IMR-90 (cell line): ENCODE data around the gene MGLL. TPM values are rescaled to one million over a fixed set of nuclear protein-coding genes. Genes with fewer than 3 reads are reported as not detected.

Source experiments
- ATAC-seq: fragments of 200-7000 bp; cut with Tn5 transposase; 2 replicates; pipeline ENCODE4 v1.9.1; 2020; ENCODE audit warnings: low read depth, mild to moderate bottlenecking, moderate library complexity
- BruUV-seq: library from RNA; stranded (reverse); fragments of 400-500 nt; replicated peaks from 2 replicates; lab custom pipeline; 2021; lab: Mats Ljungman, UMichigan
- CTCF ChIA-PET: fragments of 300-600 bp; formaldehyde crosslinking; extraction: SDS; loops from one replicate; lab custom pipeline; 2021; ENCODE audit warnings: antibody characterized with exemption; lab: Yijun Ruan, JAX
- POLR2A ChIA-PET: fragments of 300-600 bp; sonication (Branson Sonifier 250); formaldehyde crosslinking; loops from one replicate; lab custom pipeline; 2022; ENCODE audit warnings: antibody characterized with exemption; ENCODE audit not compliant: unreplicated experiment; lab: Charles Lee
- DNase-seq: peaks from one replicate; pipeline ENCODE4 v3.0.0; 2013
- H2AFZ ChIP-seq: replicated peaks from 2 replicates; pipeline ENCODE3; 2013; ENCODE audit warnings: low read length, mild to moderate bottlenecking; ENCODE audit not compliant: poor library complexity
- H2AK5ac ChIP-seq: 2 replicates; pipeline ENCODE4 v1.6.1; 2013; ENCODE audit warnings: low read depth, low read length, inconsistent platforms
- H2AK9ac ChIP-seq: replicated peaks from 2 replicates; pipeline ENCODE3; 2013; ENCODE audit warnings: mild to moderate bottlenecking, low read depth, low read length, moderate library complexity; ENCODE audit not compliant: poor library complexity
- H2BK120ac ChIP-seq: 2 replicates; pipeline ENCODE4 v1.6.1; 2013; ENCODE audit warnings: low read depth, low read length, inconsistent platforms
- H2BK15ac ChIP-seq: 3 replicates; pipeline ENCODE4 v1.6.1; 2013; ENCODE audit warnings: low read depth, low read length, inconsistent platforms
- H2BK20ac ChIP-seq: 2 replicates; pipeline ENCODE4 v1.6.1; 2013; ENCODE audit warnings: low read depth, mild to moderate bottlenecking, inconsistent platforms, low read length, moderate library complexity
- H2BK5ac ChIP-seq: 2 replicates; pipeline ENCODE4 v1.6.1; 2013; ENCODE audit warnings: mild to moderate bottlenecking, low read depth, low read length, inconsistent platforms; ENCODE audit not compliant: poor library complexity, severe bottlenecking
- H3K14ac ChIP-seq: replicated peaks from 2 replicates; pipeline ENCODE4 v1.6.1; 2013; ENCODE audit warnings: low read depth, low read length, inconsistent platforms
- H3K18ac ChIP-seq: 2 replicates; pipeline ENCODE4 v1.6.1; 2013; ENCODE audit warnings: low read depth, low read length, control low read depth
- H3K23ac ChIP-seq: 2 replicates; pipeline ENCODE4 v1.6.1; 2013; ENCODE audit warnings: low read depth, low read length, inconsistent platforms
- H3K27ac ChIP-seq: 2 replicates; pipeline ENCODE4 v1.5.1; 2013; ENCODE audit warnings: mild to moderate bottlenecking, control low read depth, low read length; ENCODE audit not compliant: insufficient read depth
- H3K27me3 ChIP-seq: 2 replicates; pipeline ENCODE4 v1.6.1; 2013; ENCODE audit warnings: low read length; ENCODE audit not compliant: control insufficient read depth, insufficient read depth
- H3K36me3 ChIP-seq: 2 replicates; pipeline ENCODE4 v1.6.1; 2013; ENCODE audit warnings: low read length, mixed read lengths; ENCODE audit not compliant: control insufficient read depth, insufficient read depth
- H3K4ac ChIP-seq: 2 replicates; pipeline ENCODE4 v1.6.1; 2013; ENCODE audit warnings: low read depth, low read length, inconsistent platforms
- H3K4me1 ChIP-seq: 2 replicates; pipeline ENCODE4 v1.6.1; 2013; ENCODE audit warnings: low read length, mixed read lengths; ENCODE audit not compliant: control insufficient read depth, insufficient read depth
- H3K4me2 ChIP-seq: 2 replicates; pipeline ENCODE4 v1.6.1; 2013; ENCODE audit warnings: low read depth, mild to moderate bottlenecking, control low read depth, low read length, moderate library complexity
- H3K4me3 ChIP-seq: 2 replicates; pipeline ENCODE4 v1.5.1; 2013; ENCODE audit warnings: low read depth, mild to moderate bottlenecking, control low read depth, low read length, moderate library complexity; ENCODE audit not compliant: insufficient read depth
- H3K56ac ChIP-seq: 2 replicates; pipeline ENCODE4 v1.6.1; 2013; ENCODE audit warnings: low read length, inconsistent platforms; ENCODE audit not compliant: insufficient read depth; ENCODE audit errors: extremely low read depth
- H3K79me1 ChIP-seq, 2 experiments: 2 replicates each; pipeline ENCODE4 v1.6.1; 2013; ENCODE audit warnings: low read length in 2 of 2, inconsistent platforms in 1 of 2, low read depth in 1 of 2
- H3K9ac ChIP-seq: 2 replicates; pipeline ENCODE4 v1.6.1; 2013; ENCODE audit warnings: low read depth, low read length, control low read depth
- H3K9me1 ChIP-seq: 2 replicates; pipeline ENCODE4 v1.6.1; 2013; ENCODE audit warnings: low read length, inconsistent platforms; ENCODE audit not compliant: insufficient read depth
- H3K9me3 ChIP-seq: 2 replicates; pipeline ENCODE4 v1.6.1; 2013; ENCODE audit warnings: low read length; ENCODE audit not compliant: control insufficient read depth, insufficient read depth
- H4K20me1 ChIP-seq: 2 replicates; pipeline ENCODE4 v1.6.1; 2013; ENCODE audit warnings: low read length, inconsistent platforms; ENCODE audit not compliant: insufficient read depth
- H4K5ac ChIP-seq: 2 replicates; pipeline ENCODE4 v1.6.1; 2013; ENCODE audit warnings: mild to moderate bottlenecking, low read depth, low read length, control low read depth
- H4K8ac ChIP-seq, 2 experiments: 2 replicates each; pipeline ENCODE4 v1.6.1; 2013; ENCODE audit warnings: low read depth in 2 of 2, low read length in 2 of 2, control low read depth in 1 of 2, inconsistent platforms in 1 of 2
- H4K91ac ChIP-seq: 2 replicates; pipeline ENCODE4 v1.6.1; 2013; ENCODE audit warnings: low read depth, low read length, inconsistent platforms; ENCODE audit not compliant: insufficient read depth
- BHLHE40 ChIP-seq: fragments of 150-350 bp; IDR thresholded peaks from 2 replicates; pipeline ENCODE4 v1.6.1; 2016; ENCODE audit warnings: mild to moderate bottlenecking, low read depth, low read length
- CEBPB ChIP-seq: IDR thresholded peaks from 2 replicates; pipeline ENCODE4 v1.6.1; 2012; ENCODE audit warnings: low read depth, low read length, improper control_type of control experiment
- FOS ChIP-seq: fragments of 150-350 bp; IDR thresholded peaks from 2 replicates; pipeline ENCODE4 v1.6.1; 2016; ENCODE audit warnings: low read depth, low read length
- MAFK ChIP-seq: IDR thresholded peaks from 2 replicates; pipeline ENCODE4 v1.6.1; 2012; ENCODE audit warnings: low read depth, low read length, improper control_type of control experiment
- MAZ ChIP-seq: IDR thresholded peaks from 2 replicates; pipeline ENCODE4 v1.6.1; 2012; ENCODE audit warnings: low read depth, mild to moderate bottlenecking, low read length, improper control_type of control experiment, moderate library complexity, borderline replicate concordance
- MXI1 ChIP-seq: IDR thresholded peaks from 2 replicates; pipeline ENCODE4 v1.6.1; 2012; ENCODE audit warnings: low read depth, mild to moderate bottlenecking, low read length, moderate library complexity, borderline replicate concordance
- NFE2L2 ChIP-seq: fragments of 150-350 bp; IDR thresholded peaks from 2 replicates; pipeline ENCODE4 v1.6.1; 2016; ENCODE audit warnings: low read depth, mild to moderate bottlenecking, low read length
- POLR2A ChIP-seq: IDR thresholded peaks from 2 replicates; pipeline ENCODE4 v1.6.1; 2012; ENCODE audit warnings: mild to moderate bottlenecking, low read depth, low read length
- RAD21 ChIP-seq: IDR thresholded peaks from 2 replicates; pipeline ENCODE4 v1.6.1; 2012; ENCODE audit warnings: low read length, improper control_type of control experiment
- RFX5 ChIP-seq: IDR thresholded peaks from 2 replicates; pipeline ENCODE4 v1.8.0; 2012; ENCODE audit warnings: low read depth, mild to moderate bottlenecking, low read length, moderate library complexity
- SMC3 ChIP-seq: fragments of 150-350 bp; IDR thresholded peaks from 2 replicates; pipeline ENCODE4 v1.6.1; 2016; ENCODE audit warnings: low read depth, mild to moderate bottlenecking, antibody characterized with exemption, low read length, moderate library complexity
- WGBS, 2 experiments: methylation state at CpG; one replicate each; pipeline versions ENCODE4 v1.1.5 to v1.1.7; 2013; ENCODE audit warnings: missing lambda C conversion rate in 2 of 2; ENCODE audit not compliant: insufficient read length in 1 of 2; ENCODE audit errors: extremely low coverage in 2 of 2; 5-methylcytosine and 5-hydroxymethylcytosine counted together
- dilution Hi-C: fragments of 300-500 bp; cut with HindIII; formaldehyde crosslinking; loops from one replicate; pipeline ENCODE4 v1.14.3; 2018; ENCODE audit warnings: low sequenced_read_pairs; ENCODE audit not compliant: unreplicated experiment
- in situ Hi-C: fragments of 300-500 bp; cut with MboI; formaldehyde crosslinking; loops from 3 replicates; pipeline ENCODE4 v1.14.3; 2019; ENCODE audit warnings: low sequenced_read_pairs, inconsistent platforms, mixed read lengths
- intact Hi-C: fragments of 100-400 bp; cut with micrococcal nuclease; formaldehyde crosslinking; loops from 2 replicates; pipeline ENCODE4 v1.10.0; 2022
- polyA plus RNA-seq, 3 experiments: library from polyadenylated mRNA; depleted of rRNA; stranded (reverse); fragments of >200 nt; gene quantifications; 2 replicates each; pipeline ENCODE4 v1.2.3, GENCODE V29; 2012; ENCODE audit warnings: low replicate concordance in 1 of 3
- total RNA-seq: library from RNA; depleted of rRNA; stranded (reverse); fragments of >200 nt; gene quantifications from 2 replicates; pipeline ENCODE4 v1.2.3, GENCODE V29; 2012
- TF ChIP-seq, protein P1 (sequence below): fragments of 150-350 bp; IDR thresholded peaks from 2 replicates; pipeline ENCODE4 v1.6.1; 2017; ENCODE audit warnings: mild to moderate bottlenecking, antibody characterized with exemption, low read length, low read depth
- TF ChIP-seq, protein P2 (sequence below): fragments of 150-350 bp; IDR thresholded peaks from 2 replicates; pipeline ENCODE4 v1.6.1; 2016; ENCODE audit warnings: low read depth, mild to moderate bottlenecking, low read length, moderate library complexity, borderline replicate concordance
- TF ChIP-seq, protein P3 (sequence below): conservative IDR thresholded peaks from 2 replicates; pipeline ENCODE4 v1.5.1; 2012; ENCODE audit warnings: mild to moderate bottlenecking, low read depth, low read length, improper control_type of control experiment

The MGLL gene
- total and polyA plus RNA-seq, 2 of the 4 experiments (the other 2 are of a cell fraction): 23.7 to 60.6 TPM

DNA sequence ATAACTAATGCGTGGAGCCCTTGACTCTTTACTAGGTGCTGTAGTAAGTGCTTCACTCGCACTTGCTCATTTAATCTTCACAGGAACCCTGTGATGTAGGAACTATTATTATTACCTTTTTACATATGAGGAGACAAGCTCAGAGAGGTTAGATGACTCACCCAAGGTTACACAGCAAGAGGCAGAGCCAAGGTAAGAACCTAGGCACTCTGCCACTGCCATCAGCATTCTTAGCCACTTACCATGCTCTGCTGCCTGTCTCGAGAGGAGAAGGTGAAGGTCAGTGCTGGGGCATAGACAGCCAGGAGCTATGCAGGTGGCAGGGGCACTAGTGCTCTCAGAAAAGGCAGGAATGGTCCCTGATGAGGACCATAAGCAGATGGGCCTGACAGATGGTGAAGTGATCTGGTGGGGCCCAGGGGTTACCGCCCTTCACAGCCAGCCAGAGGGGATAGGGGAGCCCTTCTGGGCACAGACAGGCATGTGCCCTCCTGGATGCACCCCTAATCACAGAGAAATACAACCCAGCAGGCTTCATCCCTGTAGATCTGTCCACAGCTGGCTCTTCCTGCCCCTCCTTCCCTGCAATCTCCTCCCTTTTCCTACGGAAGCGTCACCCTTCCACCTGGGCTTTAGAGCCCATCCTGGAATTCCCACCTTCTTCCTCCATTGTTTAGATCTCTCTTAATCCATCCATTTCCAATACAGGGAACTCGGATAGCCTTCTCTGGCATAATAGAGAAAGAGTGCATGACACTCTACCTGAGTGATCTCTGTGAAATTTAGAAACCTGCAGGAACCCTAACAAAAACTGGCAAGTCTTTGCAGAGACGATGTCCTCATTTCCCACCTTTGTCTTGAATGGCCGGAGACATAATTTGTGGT is 122.7 kb downstream of the MGLL start:
- dilution Hi-C loops: no loop called here
- Histone ChIP-seq H3K23ac (no peak overlapping the region), H3K4me1 (peaks cover 32% of the 10 kb centered on the region), H3K27me3 (no peaks in the 10 kb centered on the region), H3K36me3 (no peaks in the 10 kb centered on the region), H3K9me3 (no peaks in the 10 kb centered on the region), H3K9ac (no peak overlapping the region), H4K91ac (peak overlapping the region; percentile 60), H2AFZ (peak overlapping the region; percentile 59), H3K4me2 (no peak overlapping the region), H2AK9ac (peak overlapping the region; percentile 40), H3K14ac (no peak overlapping the region), H4K20me1 (no peaks in the 10 kb centered on the region; the same call in 1 of the 2 replicates), H2BK20ac (no peak overlapping the region), H3K4ac (peak overlapping the region; percentile 58), H2BK5ac (peak overlapping the region; percentile 44), H3K27ac (peak overlapping the region; percentile 21; the same call in 1 of the 2 replicates), H2BK120ac (peak overlapping the region; percentile 77; the same call in 1 of the 2 replicates), H3K4me3 (no peak overlapping the region), H3K56ac (no peak overlapping the region), H2BK15ac (0 out of 3 replicates have a peak overlapping the region, but pooled peaks have one; percentile 8), H4K8ac (peak overlapping the region in 1 of 2 experiments; percentile 0; a peak in 1 of 4 replicates), H4K5ac (no peak overlapping the region), H3K79me1 (peaks cover 0 to 59% of the 10 kb centered on the region in 2 experiments; a peak in 2 of 4 replicates), H3K18ac (no peak overlapping the region), H2AK5ac (peak overlapping the region; percentile 29; the same call in 1 of the 2 replicates), H3K9me1 (peaks cover 31% of the 10 kb centered on the region)
- ChIA-PET POLR2A (no interaction called here), CTCF (no interaction called here)
- DNase-seq: peak; percentile 67
- intact Hi-C loops: no loop called here
- no peak for ATAC-seq
- in situ Hi-C loops: no loop called here
- no CpG with 5 or more reads among the region's 9 CpGs for WGBS, 2 experiments
- no TSS peak for BruUV-seq
- TF ChIP-seq CEBPB: no peak
- TF ChIP-seq MAZ: no peak
- TF ChIP-seq RAD21: no peak
- no peak; the same call in 1 of the 2 replicates for TF ChIP-seq FOS
- TF ChIP-seq MXI1: no peak
- TF ChIP-seq, protein P1, sequence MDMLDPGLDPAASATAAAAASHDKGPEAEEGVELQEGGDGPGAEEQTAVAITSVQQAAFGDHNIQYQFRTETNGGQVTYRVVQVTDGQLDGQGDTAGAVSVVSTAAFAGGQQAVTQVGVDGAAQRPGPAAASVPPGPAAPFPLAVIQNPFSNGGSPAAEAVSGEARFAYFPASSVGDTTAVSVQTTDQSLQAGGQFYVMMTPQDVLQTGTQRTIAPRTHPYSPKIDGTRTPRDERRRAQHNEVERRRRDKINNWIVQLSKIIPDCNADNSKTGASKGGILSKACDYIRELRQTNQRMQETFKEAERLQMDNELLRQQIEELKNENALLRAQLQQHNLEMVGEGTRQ: no peak
- TF ChIP-seq BHLHE40: no peak
- no peak for TF ChIP-seq NFE2L2
- TF ChIP-seq, protein P2, sequence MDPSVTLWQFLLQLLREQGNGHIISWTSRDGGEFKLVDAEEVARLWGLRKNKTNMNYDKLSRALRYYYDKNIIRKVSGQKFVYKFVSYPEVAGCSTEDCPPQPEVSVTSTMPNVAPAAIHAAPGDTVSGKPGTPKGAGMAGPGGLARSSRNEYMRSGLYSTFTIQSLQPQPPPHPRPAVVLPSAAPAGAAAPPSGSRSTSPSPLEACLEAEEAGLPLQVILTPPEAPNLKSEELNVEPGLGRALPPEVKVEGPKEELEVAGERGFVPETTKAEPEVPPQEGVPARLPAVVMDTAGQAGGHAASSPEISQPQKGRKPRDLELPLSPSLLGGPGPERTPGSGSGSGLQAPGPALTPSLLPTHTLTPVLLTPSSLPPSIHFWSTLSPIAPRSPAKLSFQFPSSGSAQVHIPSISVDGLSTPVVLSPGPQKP: no peak
- TF ChIP-seq RFX5: no peak
- TF ChIP-seq, protein P3, sequence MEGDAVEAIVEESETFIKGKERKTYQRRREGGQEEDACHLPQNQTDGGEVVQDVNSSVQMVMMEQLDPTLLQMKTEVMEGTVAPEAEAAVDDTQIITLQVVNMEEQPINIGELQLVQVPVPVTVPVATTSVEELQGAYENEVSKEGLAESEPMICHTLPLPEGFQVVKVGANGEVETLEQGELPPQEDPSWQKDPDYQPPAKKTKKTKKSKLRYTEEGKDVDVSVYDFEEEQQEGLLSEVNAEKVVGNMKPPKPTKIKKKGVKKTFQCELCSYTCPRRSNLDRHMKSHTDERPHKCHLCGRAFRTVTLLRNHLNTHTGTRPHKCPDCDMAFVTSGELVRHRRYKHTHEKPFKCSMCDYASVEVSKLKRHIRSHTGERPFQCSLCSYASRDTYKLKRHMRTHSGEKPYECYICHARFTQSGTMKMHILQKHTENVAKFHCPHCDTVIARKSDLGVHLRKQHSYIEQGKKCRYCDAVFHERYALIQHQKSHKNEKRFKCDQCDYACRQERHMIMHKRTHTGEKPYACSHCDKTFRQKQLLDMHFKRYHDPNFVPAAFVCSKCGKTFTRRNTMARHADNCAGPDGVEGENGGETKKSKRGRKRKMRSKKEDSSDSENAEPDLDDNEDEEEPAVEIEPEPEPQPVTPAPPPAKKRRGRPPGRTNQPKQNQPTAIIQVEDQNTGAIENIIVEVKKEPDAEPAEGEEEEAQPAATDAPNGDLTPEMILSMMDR: no peak
- TF ChIP-seq SMC3: no peak
- TF ChIP-seq MAFK: no peak
- no peak for TF ChIP-seq POLR2A
